ENCODE measurements around the gene TMEM132D. TPM values are rescaled to one million over a fixed set of nuclear protein-coding genes. Genes with fewer than 3 reads are reported as not detected.

The TMEM132D gene
- total RNA-seq, 5 donors from 2014 or later (not counting 1 experiment from before 2014, with no cell fraction given), result not detected

DNA sequence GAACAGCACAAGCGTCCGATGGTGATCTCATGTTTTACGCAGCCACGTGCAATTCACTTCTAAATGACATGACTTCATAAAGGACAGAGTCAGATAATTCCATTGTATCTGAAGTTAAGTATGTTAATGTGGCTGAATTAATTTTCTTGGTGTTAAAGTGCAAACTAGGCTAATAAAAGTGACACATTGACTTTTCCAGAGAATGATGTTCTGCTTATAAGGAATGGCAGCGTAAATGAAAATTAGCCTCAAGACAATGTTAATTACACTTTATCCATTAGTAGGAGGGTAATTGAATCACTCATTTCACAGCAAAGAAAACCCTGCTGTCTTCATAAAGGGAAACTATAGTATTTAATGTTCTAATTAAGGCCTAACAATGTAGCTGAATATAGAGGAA lies 624.1 kb downstream of the TMEM132D start:
- H3K9me3 Mint-ChIP-seq, result peaks cover 3 to 5% (median 4%) of the 10 kb centered on the region in 3 donors
- no peaks in the 10 kb centered on the region for H3K36me3 Mint-ChIP-seq
- Histone ChIP-seq H3K27ac (ENCODE audit: low read length) (no peak overlapping the region), H3K4me3 (ENCODE audit: control insufficient read depth in 1 of 2, extremely low read depth in 1 of 2, low read length in 1 of 2) (no peak overlapping the region), H3K36me3 (ENCODE audit: control insufficient read depth in 2 of 2, extremely low read depth in 1 of 2, insufficient read depth in 1 of 2, low read length in 1 of 2) (no peaks in the 10 kb centered on the region), H3K27me3 (replicated peaks in 1 of 2; ENCODE audit: control insufficient read depth in 2 of 2, extremely low read depth in 1 of 2, insufficient read depth in 2 of 2, low read length in 1 of 2) (no peaks in the 10 kb centered on the region), H3K4me1 (ENCODE audit: control insufficient read depth in 1 of 2, extremely low read depth in 1 of 2, insufficient read depth in 2 of 2, low read length in 2 of 2) (no peaks in the 10 kb centered on the region), H3K9me3 (no peaks in the 10 kb centered on the region)
- WGBS (ENCODE audit: insufficient coverage), result no CpG with 5 or more reads among the region's 5 CpGs
- H3K4me3 Mint-ChIP-seq, result no peak overlapping the region
- no peak overlapping the region for H3K27ac Mint-ChIP-seq
- POLR2A ChIA-PET, result no interaction called here
- no peak for DNase-seq
- H3K4me1 Mint-ChIP-seq, result no peaks in the 10 kb centered on the region
- H3K27me3 Mint-ChIP-seq, result no peaks in the 10 kb centered on the region
- no peak for ATAC-seq (replicated peaks in 1 of 4)
- CTCF ChIA-PET, result no interaction called here

DNA sequence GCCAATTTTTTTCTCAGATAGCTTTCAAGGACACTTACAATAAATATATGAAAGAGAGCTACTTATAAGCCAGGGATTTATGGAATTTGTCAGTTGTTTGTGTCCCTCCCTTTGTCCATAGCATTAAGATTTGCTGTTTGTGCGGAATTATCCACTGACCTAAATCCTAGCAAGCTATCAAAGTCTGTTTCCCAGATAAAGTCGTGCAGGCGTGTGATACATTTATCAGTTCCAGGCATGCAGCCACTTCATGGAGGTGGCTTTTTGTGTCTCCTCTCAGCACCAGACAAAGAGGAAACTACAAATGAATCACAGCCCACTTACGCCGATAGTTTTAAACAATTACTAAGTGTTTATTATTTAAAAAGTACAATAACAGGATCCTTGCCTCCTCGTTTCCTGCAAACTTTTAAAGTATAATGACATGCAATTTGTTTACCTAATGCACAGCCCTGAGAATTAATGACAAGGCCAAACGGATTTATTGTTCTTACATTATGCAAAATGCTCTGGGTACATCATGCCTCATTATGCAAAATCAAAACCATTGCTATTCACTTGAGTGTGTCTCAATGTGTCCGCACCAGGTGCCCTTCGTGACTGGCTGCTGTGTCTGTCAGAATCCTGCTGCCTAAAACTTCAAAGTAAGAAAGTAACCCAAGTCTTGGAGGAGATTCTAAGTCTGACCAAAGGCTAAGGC lies 627.3 kb downstream of the TMEM132D start:
- WGBS (ENCODE audit: insufficient coverage), result 47% methylated on average over 2 of the region's 9 CpGs
- CTCF ChIA-PET, result no interaction called here
- H3K4me3 ChIP-seq (ENCODE audit: control insufficient read depth in 1 of 2, extremely low read depth in 1 of 2, low read length in 1 of 2), result no peak overlapping the region
- H3K27me3 ChIP-seq (replicated peaks in 1 of 2; ENCODE audit: control insufficient read depth in 2 of 2, extremely low read depth in 1 of 2, insufficient read depth in 2 of 2, low read length in 1 of 2), result no peaks in the 10 kb centered on the region
- Mint-ChIP-seq H3K9me3 (peaks cover 0 to 9% (median 3%) of the 10 kb centered on the region in 3 donors), H3K4me1 (no peaks in the 10 kb centered on the region), H3K4me3 (no peak overlapping the region), H3K27ac (no peak overlapping the region), H3K36me3 (no peaks in the 10 kb centered on the region), H3K27me3 (no peaks in the 10 kb centered on the region)
- no peak overlapping the region for H3K27ac ChIP-seq (ENCODE audit: low read length)
- ATAC-seq (replicated peaks in 1 of 4), result no peak
- POLR2A ChIA-PET, result no interaction called here
- H3K36me3 ChIP-seq (ENCODE audit: control insufficient read depth in 2 of 2, extremely low read depth in 1 of 2, insufficient read depth in 1 of 2, low read length in 1 of 2), result no peaks in the 10 kb centered on the region
- DNase-seq, result no peak
- H3K9me3 ChIP-seq, result no peaks in the 10 kb centered on the region
- no peaks in the 10 kb centered on the region for H3K4me1 ChIP-seq (ENCODE audit: control insufficient read depth in 1 of 2, extremely low read depth in 1 of 2, insufficient read depth in 2 of 2, low read length in 2 of 2)

DNA sequence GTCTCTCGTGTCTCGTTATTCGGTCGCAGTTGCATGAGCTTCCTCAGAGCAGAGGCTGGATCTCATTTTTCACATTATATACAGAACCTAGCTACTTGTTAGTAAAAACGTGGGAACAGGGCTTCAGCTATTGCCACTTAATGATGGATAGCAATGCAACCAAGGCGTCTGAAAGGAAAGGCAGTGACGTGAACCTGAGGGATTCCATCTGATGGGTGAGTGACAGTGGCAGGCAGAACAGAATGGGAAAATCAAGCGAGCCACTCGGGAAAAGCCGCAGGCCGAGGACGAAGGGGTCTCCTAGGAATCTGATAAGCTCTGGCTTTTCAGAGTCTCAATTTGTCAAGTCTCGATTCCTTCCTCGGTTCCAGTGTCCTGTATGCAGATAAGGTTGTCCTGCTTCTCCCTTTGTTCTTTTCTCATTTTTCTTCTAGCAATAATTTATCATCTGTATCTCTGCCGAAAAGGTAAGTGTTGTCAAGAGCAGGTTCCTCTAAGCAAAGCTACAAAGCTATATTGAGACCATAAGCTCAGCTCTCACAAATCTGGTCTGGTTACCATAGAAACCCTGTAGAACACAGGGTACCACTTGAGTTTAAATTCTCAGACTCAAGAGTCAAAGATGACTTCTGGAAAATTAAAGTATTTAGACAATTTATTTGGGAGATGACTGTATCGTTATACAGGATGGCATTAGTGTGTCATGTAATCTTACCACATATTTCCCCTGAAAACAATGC lies 633.9 kb downstream of the TMEM132D start:
- H3K27ac Mint-ChIP-seq, result no peak overlapping the region
- no peak overlapping the region for H3K4me3 ChIP-seq (ENCODE audit: control insufficient read depth in 1 of 2, extremely low read depth in 1 of 2, low read length in 1 of 2)
- no peaks in the 10 kb centered on the region for H3K27me3 ChIP-seq (replicated peaks in 1 of 2; ENCODE audit: control insufficient read depth in 2 of 2, extremely low read depth in 1 of 2, insufficient read depth in 2 of 2, low read length in 1 of 2)
- H3K27me3 Mint-ChIP-seq, result no peaks in the 10 kb centered on the region
- no peaks in the 10 kb centered on the region for H3K4me1 ChIP-seq (ENCODE audit: control insufficient read depth in 1 of 2, extremely low read depth in 1 of 2, insufficient read depth in 2 of 2, low read length in 2 of 2)
- H3K9me3 ChIP-seq, result no peaks in the 10 kb centered on the region
- DNase-seq (no peak), ATAC-seq (replicated peaks in 1 of 4) (no peak)
- no peak overlapping the region for H3K27ac ChIP-seq (ENCODE audit: low read length)
- H3K4me3 Mint-ChIP-seq, result no peak overlapping the region
- CTCF ChIA-PET, result no interaction called here
- no peaks in the 10 kb centered on the region for H3K4me1 Mint-ChIP-seq
- 86% methylated on average over 8 of the region's 16 CpGs for WGBS (ENCODE audit: insufficient coverage)
- peaks cover 12 to 25% (median 25%) of the 10 kb centered on the region in 3 donors for H3K9me3 Mint-ChIP-seq
- POLR2A ChIA-PET, result no interaction called here
- H3K36me3 ChIP-seq (ENCODE audit: control insufficient read depth in 2 of 2, extremely low read depth in 1 of 2, insufficient read depth in 1 of 2, low read length in 1 of 2), result no peaks in the 10 kb centered on the region
- no peaks in the 10 kb centered on the region for H3K36me3 Mint-ChIP-seq

DNA sequence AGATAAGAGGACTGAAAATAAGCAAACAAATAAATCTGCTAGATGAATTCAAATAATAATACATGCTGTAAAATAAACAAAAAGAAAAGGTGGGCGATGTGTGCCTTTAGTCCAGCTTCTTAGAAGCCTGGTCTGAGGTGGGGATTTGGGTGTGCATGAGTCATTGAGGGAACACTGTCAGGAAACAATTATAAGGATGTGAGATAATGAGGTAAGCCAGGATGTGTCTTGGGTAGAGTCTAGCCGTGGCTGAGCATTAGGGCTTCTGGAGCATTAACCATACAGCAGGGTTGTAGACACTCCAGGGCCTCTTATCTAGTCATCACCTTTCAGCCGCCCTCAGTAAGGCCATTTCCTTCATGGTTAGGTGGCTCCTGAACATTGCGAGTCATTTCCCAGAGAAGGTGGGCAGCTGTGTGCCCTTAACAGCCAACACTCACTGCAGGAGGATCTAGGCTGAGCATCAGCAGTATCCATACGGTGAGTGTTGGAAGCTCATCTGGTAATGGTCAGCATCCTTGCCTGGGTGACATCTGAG lies 645.0 kb downstream of the TMEM132D start:
- Histone ChIP-seq H3K4me3 (ENCODE audit: control insufficient read depth in 1 of 2, extremely low read depth in 1 of 2, low read length in 1 of 2) (no peak overlapping the region), H3K27me3 (replicated peaks in 1 of 2; ENCODE audit: control insufficient read depth in 2 of 2, extremely low read depth in 1 of 2, insufficient read depth in 2 of 2, low read length in 1 of 2) (no peaks in the 10 kb centered on the region), H3K36me3 (ENCODE audit: control insufficient read depth in 2 of 2, extremely low read depth in 1 of 2, insufficient read depth in 1 of 2, low read length in 1 of 2) (no peaks in the 10 kb centered on the region), H3K4me1 (ENCODE audit: control insufficient read depth in 1 of 2, extremely low read depth in 1 of 2, insufficient read depth in 2 of 2, low read length in 2 of 2) (no peaks in the 10 kb centered on the region), H3K27ac (ENCODE audit: low read length) (no peak overlapping the region), H3K9me3 (no peaks in the 10 kb centered on the region)
- CTCF ChIA-PET, result no interaction called here
- H3K27ac Mint-ChIP-seq, result no peak overlapping the region
- H3K27me3 Mint-ChIP-seq, result no peaks in the 10 kb centered on the region
- POLR2A ChIA-PET, result no interaction called here
- 58% methylated on average over 3 of the region's 5 CpGs for WGBS (ENCODE audit: insufficient coverage)
- ATAC-seq (replicated peaks in 1 of 4) (no peak), DNase-seq (no peak)
- no peaks in the 10 kb centered on the region for H3K36me3 Mint-ChIP-seq
- no peaks in the 10 kb centered on the region for H3K4me1 Mint-ChIP-seq
- peaks cover 5 to 26% (median 21%) of the 10 kb centered on the region in 3 donors for H3K9me3 Mint-ChIP-seq
- H3K4me3 Mint-ChIP-seq, result no peak overlapping the region

DNA sequence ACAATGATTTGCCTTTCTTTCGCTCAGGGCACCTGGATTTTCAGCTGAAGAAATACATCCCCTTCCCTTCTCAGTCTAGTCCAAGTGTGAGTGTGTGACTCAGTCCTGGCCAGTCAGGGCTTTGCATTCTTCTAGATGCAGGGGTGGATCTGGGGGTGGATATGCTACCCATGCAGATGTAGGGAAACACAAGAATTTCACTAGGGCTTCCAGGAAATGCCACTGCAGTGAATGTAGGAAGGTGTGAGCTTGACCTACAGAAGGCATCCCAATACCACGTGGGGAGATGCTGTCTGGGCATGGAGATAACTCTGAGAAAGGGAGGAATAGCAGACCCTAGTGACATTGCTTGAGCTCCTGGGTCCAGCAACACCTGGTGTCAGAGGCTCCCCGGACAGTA lies 646.3 kb downstream of the TMEM132D start:
- H3K4me1 ChIP-seq (ENCODE audit: control insufficient read depth in 1 of 2, extremely low read depth in 1 of 2, insufficient read depth in 2 of 2, low read length in 2 of 2), result no peaks in the 10 kb centered on the region
- H3K27me3 Mint-ChIP-seq, result no peaks in the 10 kb centered on the region
- H3K4me3 ChIP-seq (ENCODE audit: control insufficient read depth in 1 of 2, extremely low read depth in 1 of 2, low read length in 1 of 2), result no peak overlapping the region
- H3K4me1 Mint-ChIP-seq, result no peaks in the 10 kb centered on the region
- ChIA-PET POLR2A (no interaction called here), CTCF (no interaction called here)
- no peak for ATAC-seq (replicated peaks in 1 of 4)
- H3K36me3 Mint-ChIP-seq, result no peaks in the 10 kb centered on the region
- no peaks in the 10 kb centered on the region for H3K27me3 ChIP-seq (replicated peaks in 1 of 2; ENCODE audit: control insufficient read depth in 2 of 2, extremely low read depth in 1 of 2, insufficient read depth in 2 of 2, low read length in 1 of 2)
- DNase-seq, result no peak
- H3K27ac ChIP-seq (ENCODE audit: low read length), result no peak overlapping the region
- no peaks in the 10 kb centered on the region for H3K36me3 ChIP-seq (ENCODE audit: control insufficient read depth in 2 of 2, extremely low read depth in 1 of 2, insufficient read depth in 1 of 2, low read length in 1 of 2)
- H3K9me3 ChIP-seq, result no peaks in the 10 kb centered on the region
- H3K4me3 Mint-ChIP-seq, result no peak overlapping the region
- no peak overlapping the region for H3K27ac Mint-ChIP-seq
- peaks cover 2 to 22% (median 14%) of the 10 kb centered on the region in 3 donors for H3K9me3 Mint-ChIP-seq
- WGBS (ENCODE audit: insufficient coverage), result 73% methylated on average over 1 of the region's 3 CpGs

DNA sequence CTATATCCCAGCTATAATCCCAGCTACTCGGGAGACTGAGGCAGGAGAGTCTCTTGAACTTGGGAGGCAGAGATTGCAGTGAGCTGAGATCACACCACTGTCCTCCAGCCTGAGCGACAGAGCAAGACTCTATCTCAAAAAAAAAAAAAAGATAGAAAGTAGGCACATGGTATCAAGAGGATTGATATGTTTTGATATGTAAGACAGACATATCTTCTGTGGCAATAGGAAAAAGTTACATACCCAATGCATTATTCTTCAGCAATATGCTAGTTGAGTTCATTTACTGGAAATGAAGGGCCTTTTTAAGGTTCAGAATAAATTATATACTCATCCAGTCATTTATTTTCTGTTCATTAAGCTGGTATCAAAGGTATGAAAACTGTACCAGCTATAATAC lies 657.2 kb downstream of the TMEM132D start:
- Histone ChIP-seq H3K9me3 (no peaks in the 10 kb centered on the region), H3K36me3 (ENCODE audit: control insufficient read depth in 2 of 2, extremely low read depth in 1 of 2, insufficient read depth in 1 of 2, low read length in 1 of 2) (no peaks in the 10 kb centered on the region), H3K4me3 (ENCODE audit: control insufficient read depth in 1 of 2, extremely low read depth in 1 of 2, low read length in 1 of 2) (no peak overlapping the region), H3K4me1 (ENCODE audit: control insufficient read depth in 1 of 2, extremely low read depth in 1 of 2, insufficient read depth in 2 of 2, low read length in 2 of 2) (no peaks in the 10 kb centered on the region), H3K27me3 (replicated peaks in 1 of 2; ENCODE audit: control insufficient read depth in 2 of 2, extremely low read depth in 1 of 2, insufficient read depth in 2 of 2, low read length in 1 of 2) (no peaks in the 10 kb centered on the region), H3K27ac (ENCODE audit: low read length) (no peak overlapping the region)
- H3K4me1 Mint-ChIP-seq, result no peaks in the 10 kb centered on the region
- ATAC-seq (replicated peaks in 1 of 4) (no peak), DNase-seq (no peak)
- 100% methylated on average over 1 of the region's 2 CpGs for WGBS (ENCODE audit: insufficient coverage)
- no peaks in the 10 kb centered on the region for H3K27me3 Mint-ChIP-seq
- ChIA-PET POLR2A (no interaction called here), CTCF (no interaction called here)
- H3K27ac Mint-ChIP-seq, result no peak overlapping the region
- peaks cover 10 to 18% (median 12%) of the 10 kb centered on the region in 3 donors for H3K9me3 Mint-ChIP-seq
- no peak overlapping the region for H3K4me3 Mint-ChIP-seq
- no peaks in the 10 kb centered on the region for H3K36me3 Mint-ChIP-seq

All from T-cell (primary cell).